ENCODE data around the gene ARL13B. TPM values are rescaled to one million over a fixed set of nuclear protein-coding genes. Genes with fewer than 3 reads are reported as not detected.

ARL13B gene
- total and polyA plus RNA-seq, 2 donors (not counting 1 experiment from before 2014, with no cell fraction given): 8.4 to 10.7 TPM

- Histone ChIP-seq H3K4me2 (ENCODE audit: extremely low read depth, insufficient read depth, low read length) (no peak overlapping the region), H3K4me3 (replicated peaks in 1 of 4; ENCODE audit: control extremely low read depth in 1 of 4, insufficient read depth in 1 of 4, low read depth in 3 of 4, low read length in 4 of 4) (no peak overlapping the region), H4K20me1 (ENCODE audit: control insufficient read depth, extremely low read depth, insufficient read depth, low read length) (no peaks in the 10 kb centered on the region), H3K4me1 (ENCODE audit: control insufficient read depth, extremely low read depth, insufficient read depth, low read length) (no peaks in the 10 kb centered on the region), H3K79me2 (ENCODE audit: control insufficient read depth, insufficient read depth, low read length) (no peaks in the 10 kb centered on the region), H3K36me3 (ENCODE audit: control insufficient read depth, insufficient read depth, low read length) (no peaks in the 10 kb centered on the region), H3K27me3 (ENCODE audit: control insufficient read depth, insufficient read depth, low read length) (no peaks in the 10 kb centered on the region), H3K9ac (ENCODE audit: insufficient read depth, low read length) (no peak overlapping the region), H2AFZ (ENCODE audit: low read length) (no peak overlapping the region), H3K9me3 (ENCODE audit: control insufficient read depth, insufficient read depth, low read depth, low read length) (no peaks in the 10 kb centered on the region), H3K27ac (ENCODE audit: insufficient read depth, low read length) (no peak overlapping the region)
- TF ChIP-seq CTCF (conservative IDR thresholded peaks at IDR 0.05 in 1 of 2, IDR thresholded peaks at IDR 0.05 in 1 of 2; ENCODE audit: low read depth in 1 of 2, low read length in 2 of 2) (no peak), EZH2 (IDR thresholded peaks at IDR 0.05; ENCODE audit: low read length, missing control alignments) (no peak)
- DNase-seq (ENCODE audit: low read depth in 2 of 2): no peak
Measured at GRCh38 chr3:94081884-94082283, 101.9 kb downstream of the ARL13B start.

GRCh38 chr3:94082391-94082937, 102.5 kb downstream of the ARL13B start:
- Histone ChIP-seq H2AFZ (ENCODE audit: low read length) (no peak overlapping the region), H3K4me3 (replicated peaks in 1 of 4; ENCODE audit: control extremely low read depth in 1 of 4, insufficient read depth in 1 of 4, low read depth in 3 of 4, low read length in 4 of 4) (no peak overlapping the region), H3K9me3 (ENCODE audit: control insufficient read depth, insufficient read depth, low read depth, low read length) (no peaks in the 10 kb centered on the region), H3K27ac (ENCODE audit: insufficient read depth, low read length) (no peak overlapping the region), H3K4me1 (ENCODE audit: control insufficient read depth, extremely low read depth, insufficient read depth, low read length) (no peaks in the 10 kb centered on the region), H3K4me2 (ENCODE audit: extremely low read depth, insufficient read depth, low read length) (no peak overlapping the region), H4K20me1 (ENCODE audit: control insufficient read depth, extremely low read depth, insufficient read depth, low read length) (no peaks in the 10 kb centered on the region), H3K36me3 (ENCODE audit: control insufficient read depth, insufficient read depth, low read length) (no peaks in the 10 kb centered on the region), H3K27me3 (ENCODE audit: control insufficient read depth, insufficient read depth, low read length) (no peaks in the 10 kb centered on the region), H3K79me2 (ENCODE audit: control insufficient read depth, insufficient read depth, low read length) (no peaks in the 10 kb centered on the region), H3K9ac (ENCODE audit: insufficient read depth, low read length) (no peak overlapping the region)
- TF ChIP-seq CTCF (conservative IDR thresholded peaks at IDR 0.05 in 1 of 2, IDR thresholded peaks at IDR 0.05 in 1 of 2; ENCODE audit: low read depth in 1 of 2, low read length in 2 of 2): no peak
- TF ChIP-seq EZH2 (IDR thresholded peaks at IDR 0.05; ENCODE audit: low read length, missing control alignments): no peak
- peak in 1 of 2 donors; percentile 33 for DNase-seq (ENCODE audit: low read depth in 2 of 2)

GRCh38 chr3:94083261-94083660, 103.3 kb downstream of the ARL13B start:
- H3K36me3 ChIP-seq (ENCODE audit: control insufficient read depth, insufficient read depth, low read length): no peaks in the 10 kb centered on the region
- no peaks in the 10 kb centered on the region for H3K79me2 ChIP-seq (ENCODE audit: control insufficient read depth, insufficient read depth, low read length)
- no peak overlapping the region for H3K4me2 ChIP-seq (ENCODE audit: extremely low read depth, insufficient read depth, low read length)
- no peak overlapping the region for H2AFZ ChIP-seq (ENCODE audit: low read length)
- H4K20me1 ChIP-seq (ENCODE audit: control insufficient read depth, extremely low read depth, insufficient read depth, low read length): no peaks in the 10 kb centered on the region
- no peak overlapping the region for H3K9ac ChIP-seq (ENCODE audit: insufficient read depth, low read length)
- TF ChIP-seq EZH2 (IDR thresholded peaks at IDR 0.05; ENCODE audit: low read length, missing control alignments): no peak
- TF ChIP-seq CTCF (conservative IDR thresholded peaks at IDR 0.05 in 1 of 2, IDR thresholded peaks at IDR 0.05 in 1 of 2; ENCODE audit: low read depth in 1 of 2, low read length in 2 of 2): no peak
- H3K9me3 ChIP-seq (ENCODE audit: control insufficient read depth, insufficient read depth, low read depth, low read length): no peaks in the 10 kb centered on the region
- DNase-seq (ENCODE audit: low read depth in 2 of 2): no peak
- no peaks in the 10 kb centered on the region for H3K27me3 ChIP-seq (ENCODE audit: control insufficient read depth, insufficient read depth, low read length)
- no peak overlapping the region for H3K4me3 ChIP-seq (replicated peaks in 1 of 4; ENCODE audit: control extremely low read depth in 1 of 4, insufficient read depth in 1 of 4, low read depth in 3 of 4, low read length in 4 of 4)
- H3K27ac ChIP-seq (ENCODE audit: insufficient read depth, low read length): no peak overlapping the region
- H3K4me1 ChIP-seq (ENCODE audit: control insufficient read depth, extremely low read depth, insufficient read depth, low read length): no peaks in the 10 kb centered on the region

All from fibroblast of lung (primary cell).